ENCODE results near the gene CDH1.

CDH1 gene

DNA sequence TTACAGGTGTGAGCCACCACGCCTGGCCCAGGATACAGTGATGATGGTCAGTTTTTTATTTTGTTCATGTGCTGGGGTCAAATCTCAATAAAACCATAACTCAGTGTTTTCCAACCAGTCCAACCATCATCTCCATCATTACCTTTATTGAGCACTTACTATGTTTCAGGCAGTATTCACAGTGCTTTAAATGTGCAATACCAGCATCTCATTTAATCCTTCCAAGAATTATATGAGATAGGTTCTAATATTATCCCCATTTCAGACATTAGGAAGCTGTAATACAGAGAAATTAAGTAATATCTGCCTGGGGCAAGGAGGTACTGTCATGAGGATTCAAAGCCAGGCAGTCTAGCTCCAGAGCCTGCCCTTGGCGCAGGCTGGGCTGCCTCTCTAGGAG is 69.3 kb downstream of the CDH1 start:
- H3K4me3 ChIP-seq (ENCODE audit: low read length), result no peak overlapping the region
- no peak for TF ChIP-seq ZNF274 (IDR thresholded peaks at IDR 0.05; ENCODE audit: low read depth, low read length)

- no peak for TF ChIP-seq ZNF274 (IDR thresholded peaks at IDR 0.05; ENCODE audit: low read depth, low read length)
- H3K4me3 ChIP-seq (ENCODE audit: low read length), result no peak overlapping the region
Measured at GRCh38 chr16:68806981-68807380, 69.9 kb downstream of the CDH1 start.

DNA sequence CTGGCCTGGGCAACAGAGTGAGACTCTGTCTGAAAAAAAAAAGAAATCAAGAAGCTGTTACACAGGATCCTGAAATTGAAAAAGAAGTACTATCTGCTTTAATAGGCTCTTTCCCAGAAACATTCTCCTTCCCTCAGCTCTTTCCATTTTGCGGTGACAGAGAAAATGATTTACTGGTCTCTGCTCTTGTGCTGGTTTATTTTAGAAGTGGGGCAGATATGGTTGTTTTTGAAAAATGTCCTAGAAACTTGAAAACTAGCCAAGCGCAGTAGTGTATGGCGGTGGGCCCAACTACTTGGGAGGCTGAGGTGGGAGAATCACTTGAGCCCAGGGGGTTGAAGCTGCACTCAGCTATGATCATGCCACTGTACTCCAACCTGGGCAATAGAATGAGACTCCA is 77.4 kb downstream of the CDH1 start:
- H3K4me3 ChIP-seq (ENCODE audit: low read length), result no peak overlapping the region
- no peak for TF ChIP-seq ZNF274 (IDR thresholded peaks at IDR 0.05; ENCODE audit: low read depth, low read length)

GRCh38 chr16:68823401-68824135 is 86.5 kb downstream of the CDH1 start:
- H3K4me3 ChIP-seq (ENCODE audit: low read length), result no peak overlapping the region
- no peak for TF ChIP-seq ZNF274 (IDR thresholded peaks at IDR 0.05; ENCODE audit: low read depth, low read length)

- no peak for TF ChIP-seq ZNF274 (IDR thresholded peaks at IDR 0.05; ENCODE audit: low read depth, low read length)
- H3K4me3 ChIP-seq (ENCODE audit: low read length), result no peak overlapping the region
Measured at GRCh38 chr16:68825427-68825826, 88.3 kb downstream of the CDH1 start.

DNA sequence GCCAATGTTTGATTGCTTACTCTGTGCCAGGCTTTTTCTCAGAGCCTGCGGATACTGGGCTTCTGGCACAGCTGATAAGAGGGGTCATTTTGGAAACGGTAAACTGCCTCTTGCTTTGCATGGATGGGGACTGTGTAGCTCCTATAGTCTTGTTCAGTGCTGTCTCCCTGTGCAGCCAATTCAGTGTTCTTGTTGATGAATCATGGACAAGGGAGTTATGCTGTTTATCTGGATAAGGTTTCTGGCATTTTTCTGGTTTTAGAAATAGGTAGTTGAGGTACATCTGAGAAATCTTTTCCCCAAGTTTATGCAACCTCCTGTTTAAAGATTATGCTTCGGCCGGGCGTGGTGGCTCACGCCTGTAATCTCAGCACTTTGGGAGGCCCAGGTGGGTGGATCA is 89.6 kb downstream of the CDH1 start:
- TF ChIP-seq ZNF274 (IDR thresholded peaks at IDR 0.05; ENCODE audit: low read depth, low read length), result no peak

DNA sequence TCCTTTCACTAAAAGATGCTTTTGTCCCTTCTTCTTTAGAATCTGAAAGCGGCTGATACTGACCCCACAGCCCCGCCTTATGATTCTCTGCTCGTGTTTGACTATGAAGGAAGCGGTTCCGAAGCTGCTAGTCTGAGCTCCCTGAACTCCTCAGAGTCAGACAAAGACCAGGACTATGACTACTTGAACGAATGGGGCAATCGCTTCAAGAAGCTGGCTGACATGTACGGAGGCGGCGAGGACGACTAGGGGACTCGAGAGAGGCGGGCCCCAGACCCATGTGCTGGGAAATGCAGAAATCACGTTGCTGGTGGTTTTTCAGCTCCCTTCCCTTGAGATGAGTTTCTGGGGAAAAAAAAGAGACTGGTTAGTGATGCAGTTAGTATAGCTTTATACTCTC is 96.2 kb downstream of the CDH1 start:
- TF ChIP-seq ZNF274 (IDR thresholded peaks at IDR 0.05; ENCODE audit: low read depth, low read length), result no peak
- no peak overlapping the region for H3K4me3 ChIP-seq (ENCODE audit: low read length)

More for the DNA sequence above, 89.6 kb downstream of the CDH1 start:
- no peak overlapping the region for H3K4me3 ChIP-seq (ENCODE audit: low read length)

DNA sequence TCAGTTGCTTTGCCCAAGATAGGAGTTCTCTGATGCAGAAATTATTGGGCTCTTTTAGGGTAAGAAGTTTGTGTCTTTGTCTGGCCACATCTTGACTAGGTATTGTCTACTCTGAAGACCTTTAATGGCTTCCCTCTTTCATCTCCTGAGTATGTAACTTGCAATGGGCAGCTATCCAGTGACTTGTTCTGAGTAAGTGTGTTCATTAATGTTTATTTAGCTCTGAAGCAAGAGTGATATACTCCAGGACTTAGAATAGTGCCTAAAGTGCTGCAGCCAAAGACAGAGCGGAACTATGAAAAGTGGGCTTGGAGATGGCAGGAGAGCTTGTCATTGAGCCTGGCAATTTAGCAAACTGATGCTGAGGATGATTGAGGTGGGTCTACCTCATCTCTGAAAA is 97.5 kb downstream of the CDH1 start:
- no peak for TF ChIP-seq ZNF274 (IDR thresholded peaks at IDR 0.05; ENCODE audit: low read depth, low read length)
- H3K4me3 ChIP-seq (ENCODE audit: low read length), result no peak overlapping the region

- H3K4me3 ChIP-seq (ENCODE audit: low read length), result no peak overlapping the region
- TF ChIP-seq ZNF274 (IDR thresholded peaks at IDR 0.05; ENCODE audit: low read depth, low read length), result no peak
Measured at GRCh38 chr16:68835970-68836369, 98.9 kb downstream of the CDH1 start.

GRCh38 chr16:68839831-68840230 is 102.7 kb downstream of the CDH1 start:
- no peak for TF ChIP-seq ZNF274 (IDR thresholded peaks at IDR 0.05; ENCODE audit: low read depth, low read length)
- no peak overlapping the region for H3K4me3 ChIP-seq (ENCODE audit: low read length)

- H3K4me3 ChIP-seq (ENCODE audit: low read length), result peak overlapping the region; percentile 77; the same call in 1 of the 2 replicates
Measured at GRCh38 chr16:68842964-68843481, 105.9 kb downstream of the CDH1 start.

GRCh38 chr16:68843482-68844210 is 106.6 kb downstream of the CDH1 start, which contains the start of gene TANGO6:
Gene TANGO6, plus strand, starts transcription at chr16:68843531. Its CDS starts 87 bp downstream, at chr16:68843618.
- peak within 1 kb of the TSS; percentile 77 for H3K4me3 ChIP-seq (ENCODE audit: low read length)
- no peak for TF ChIP-seq ZNF274 (IDR thresholded peaks at IDR 0.05; ENCODE audit: low read depth, low read length)

- peak overlapping the region; percentile 77 for H3K4me3 ChIP-seq (ENCODE audit: low read length)
- no peak for TF ChIP-seq ZNF274 (IDR thresholded peaks at IDR 0.05; ENCODE audit: low read depth, low read length)
Measured at GRCh38 chr16:68844211-68844564, 107.1 kb downstream of the CDH1 start.

DNA sequence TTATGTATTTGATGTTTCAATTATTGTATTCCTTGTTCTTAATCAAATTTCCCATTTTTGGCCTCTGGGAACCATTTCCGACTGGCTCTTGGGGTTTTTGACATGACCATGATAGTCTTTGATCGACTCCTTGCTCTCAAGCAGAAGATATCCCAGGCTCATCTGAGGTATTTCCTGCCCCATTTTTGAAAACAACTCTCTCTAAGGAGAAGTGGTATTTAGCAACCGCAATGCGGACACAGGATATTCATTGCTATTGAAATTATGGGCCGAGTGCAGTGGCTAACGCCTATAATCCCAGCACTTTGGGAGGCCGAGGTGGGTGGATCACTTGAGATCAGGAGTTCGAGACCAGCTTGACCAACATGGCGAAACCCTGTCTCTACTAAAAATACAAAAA is 111.7 kb downstream of the CDH1 start:
- TF ChIP-seq ZNF274 (IDR thresholded peaks at IDR 0.05; ENCODE audit: low read depth, low read length), result no peak
- H3K4me3 ChIP-seq (ENCODE audit: low read length), result no peak overlapping the region

GRCh38 chr16:68850481-68850880 is 113.4 kb downstream of the CDH1 start:
- no peak overlapping the region for H3K4me3 ChIP-seq (ENCODE audit: low read length)
- TF ChIP-seq ZNF274 (IDR thresholded peaks at IDR 0.05; ENCODE audit: low read depth, low read length), result no peak
